GM12878 (cell line): Measurements from ENCODE around the gene WFS1.

Source experiments
- KDM1A ChIP-seq: fragments of 200-600 bp; sonication (generic); IDR thresholded peaks from 2 replicates; pipeline ENCODE4 v1.6.1; 2016; ENCODE audit warnings: borderline replicate concordance
- POLR2A ChIP-seq: IDR thresholded peaks from 2 replicates; pipeline ENCODE4 v1.6.1; 2011; ENCODE audit warnings: low read depth, mild to moderate bottlenecking, low read length
- SP1 ChIP-seq: IDR thresholded peaks from one replicate; pipeline ENCODE4 v1.6.1; 2011; ENCODE audit warnings: low read depth, low read length
- TARDBP ChIP-seq: IDR thresholded peaks from 2 replicates; pipeline ENCODE4 v1.6.1; 2016; ENCODE audit warnings: borderline replicate concordance
- ZBTB40 ChIP-seq: fragments of 450-650 bp; IDR thresholded peaks from 2 replicates; pipeline ENCODE4 v1.6.1; 2016; ENCODE audit warnings: mild to moderate bottlenecking, moderate library complexity, borderline replicate concordance
- ZNF274 ChIP-seq: IDR thresholded peaks from one replicate; pipeline ENCODE4 v1.8.0; 2011; ENCODE audit not compliant: insufficient read length, insufficient read depth
- TF ChIP-seq, protein P1 (sequence below), 3 experiments: IDR thresholded peaks in 2 of 3; conservative IDR thresholded peaks in 1 of 3; 2 replicates each; pipeline ENCODE4 v1.5.1; 2011; ENCODE audit warnings: low read depth in 3 of 3, low read length in 3 of 3, mild to moderate bottlenecking in 3 of 3, control low read depth in 2 of 3, moderate library complexity in 2 of 3, inconsistent platforms in 1 of 3, mixed read lengths in 1 of 3; ENCODE audit not compliant: control insufficient read depth in 2 of 3, insufficient read depth in 1 of 3; ENCODE audit errors: extremely low read depth in 1 of 3

DNA sequence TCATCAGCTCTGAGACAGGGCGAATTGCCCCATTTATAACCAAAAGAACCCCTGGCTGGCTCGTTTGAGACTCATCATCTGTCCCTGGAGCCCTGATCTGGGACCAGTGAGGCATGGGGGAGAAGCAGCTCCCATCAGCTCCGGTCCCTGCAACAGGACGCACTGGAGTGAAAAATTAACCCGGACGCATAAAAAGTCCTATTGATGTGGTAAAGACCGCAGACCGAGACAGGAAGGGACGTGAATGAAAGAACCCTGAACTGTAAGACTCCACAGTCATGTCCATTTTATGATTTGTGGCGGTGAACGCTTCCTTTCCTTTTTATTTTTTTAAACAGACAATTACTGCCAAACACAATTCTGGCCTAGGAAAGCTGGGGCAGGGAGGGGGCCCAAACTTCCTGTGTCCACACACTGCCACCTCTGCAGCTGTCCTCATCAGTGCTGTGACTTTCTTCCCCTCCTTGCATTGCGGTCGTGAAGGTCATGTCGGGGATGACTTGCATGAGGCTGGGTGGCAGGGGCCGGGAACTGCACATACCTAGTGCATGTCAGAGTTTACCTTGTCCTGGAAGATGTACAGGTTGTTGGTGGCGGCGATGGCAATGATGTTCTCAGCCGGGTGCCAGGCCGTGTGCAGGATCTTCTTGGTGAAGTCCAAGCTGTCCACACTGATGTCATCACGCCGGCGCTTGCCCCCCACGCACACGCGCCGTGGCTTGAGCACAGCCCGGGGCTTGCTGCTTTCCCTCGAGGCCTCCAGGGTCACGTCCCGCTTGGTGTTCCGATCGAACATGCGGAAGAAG is 53.3 kb downstream of the WFS1 start:
- TF ChIP-seq ZNF274 (no peak), KDM1A (no peak), SP1 (no peak), TARDBP (no peak), POLR2A (no peak), ZBTB40 (no peak)
- TF ChIP-seq, protein P1, sequence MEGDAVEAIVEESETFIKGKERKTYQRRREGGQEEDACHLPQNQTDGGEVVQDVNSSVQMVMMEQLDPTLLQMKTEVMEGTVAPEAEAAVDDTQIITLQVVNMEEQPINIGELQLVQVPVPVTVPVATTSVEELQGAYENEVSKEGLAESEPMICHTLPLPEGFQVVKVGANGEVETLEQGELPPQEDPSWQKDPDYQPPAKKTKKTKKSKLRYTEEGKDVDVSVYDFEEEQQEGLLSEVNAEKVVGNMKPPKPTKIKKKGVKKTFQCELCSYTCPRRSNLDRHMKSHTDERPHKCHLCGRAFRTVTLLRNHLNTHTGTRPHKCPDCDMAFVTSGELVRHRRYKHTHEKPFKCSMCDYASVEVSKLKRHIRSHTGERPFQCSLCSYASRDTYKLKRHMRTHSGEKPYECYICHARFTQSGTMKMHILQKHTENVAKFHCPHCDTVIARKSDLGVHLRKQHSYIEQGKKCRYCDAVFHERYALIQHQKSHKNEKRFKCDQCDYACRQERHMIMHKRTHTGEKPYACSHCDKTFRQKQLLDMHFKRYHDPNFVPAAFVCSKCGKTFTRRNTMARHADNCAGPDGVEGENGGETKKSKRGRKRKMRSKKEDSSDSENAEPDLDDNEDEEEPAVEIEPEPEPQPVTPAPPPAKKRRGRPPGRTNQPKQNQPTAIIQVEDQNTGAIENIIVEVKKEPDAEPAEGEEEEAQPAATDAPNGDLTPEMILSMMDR (IDR thresholded peaks at IDR 0.05 in 2 of 3, conservative IDR thresholded peaks at IDR 0.05 in 1 of 3; ENCODE audit: control insufficient read depth in 2 of 3, extremely low read depth in 1 of 3, insufficient read depth in 1 of 3, low read depth in 3 of 3, low read length in 3 of 3): no peak
